ENCODE measurements around the gene CDKAL1.

- no peak for TF ChIP-seq POLR2A (IDR thresholded peaks at IDR 0.05)
- TF ChIP-seq, protein P1, sequence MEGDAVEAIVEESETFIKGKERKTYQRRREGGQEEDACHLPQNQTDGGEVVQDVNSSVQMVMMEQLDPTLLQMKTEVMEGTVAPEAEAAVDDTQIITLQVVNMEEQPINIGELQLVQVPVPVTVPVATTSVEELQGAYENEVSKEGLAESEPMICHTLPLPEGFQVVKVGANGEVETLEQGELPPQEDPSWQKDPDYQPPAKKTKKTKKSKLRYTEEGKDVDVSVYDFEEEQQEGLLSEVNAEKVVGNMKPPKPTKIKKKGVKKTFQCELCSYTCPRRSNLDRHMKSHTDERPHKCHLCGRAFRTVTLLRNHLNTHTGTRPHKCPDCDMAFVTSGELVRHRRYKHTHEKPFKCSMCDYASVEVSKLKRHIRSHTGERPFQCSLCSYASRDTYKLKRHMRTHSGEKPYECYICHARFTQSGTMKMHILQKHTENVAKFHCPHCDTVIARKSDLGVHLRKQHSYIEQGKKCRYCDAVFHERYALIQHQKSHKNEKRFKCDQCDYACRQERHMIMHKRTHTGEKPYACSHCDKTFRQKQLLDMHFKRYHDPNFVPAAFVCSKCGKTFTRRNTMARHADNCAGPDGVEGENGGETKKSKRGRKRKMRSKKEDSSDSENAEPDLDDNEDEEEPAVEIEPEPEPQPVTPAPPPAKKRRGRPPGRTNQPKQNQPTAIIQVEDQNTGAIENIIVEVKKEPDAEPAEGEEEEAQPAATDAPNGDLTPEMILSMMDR (IDR thresholded peaks at IDR 0.05 in 8 of 11, conservative IDR thresholded peaks at IDR 0.05 in 3 of 11): no peak
- TF ChIP-seq POLR2AphosphoS5 (IDR thresholded peaks at IDR 0.05): no peak
Observed at GRCh38 chr6:20718705-20719653, 184.7 kb downstream of the CDKAL1 start.

Data from spleen (tissue), 7 donors.